Measurements from ENCODE around the gene PEX10. TPM values are rescaled to one million over a fixed set of nuclear protein-coding genes. Genes with fewer than 3 reads are reported as not detected.
"Not testable (repeated sequence)": the region's sequence is repeated elsewhere in the genome, so short reads cannot be mapped to it uniquely, and the experiment has no call there.

Gene PEX10
- polyA plus RNA-seq, 1 donor from 2014 or later, result 30.1 TPM

DNA sequence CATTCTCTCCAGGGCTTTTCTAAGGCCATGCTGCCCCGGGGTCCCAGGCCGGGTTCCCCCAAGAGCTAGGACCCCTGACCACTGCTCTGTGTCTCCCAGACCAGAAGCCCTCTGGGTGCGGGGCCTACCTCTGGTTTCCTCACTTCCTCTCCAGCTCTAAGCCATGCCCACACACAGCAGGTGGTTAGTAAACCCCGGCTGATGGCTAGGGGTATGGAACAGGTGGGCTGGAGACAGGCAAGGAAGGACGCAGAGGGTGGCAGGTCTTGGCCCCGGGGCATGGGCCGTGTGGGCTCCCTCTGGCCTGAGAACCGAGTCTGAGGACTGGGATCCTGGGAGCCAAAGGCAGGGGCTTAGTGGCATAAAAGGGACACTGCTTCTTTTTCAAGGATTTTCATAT lies 47.8 kb upstream of the PEX10 start:
- no peak overlapping the region for H3K4me3 ChIP-seq (ENCODE audit: low read length)
- no peaks in the 10 kb centered on the region for H3K36me3 ChIP-seq (ENCODE audit: insufficient read depth, low read length)
- no peak overlapping the region for H3K4me2 ChIP-seq (ENCODE audit: low read length)
- H2AFZ ChIP-seq (ENCODE audit: low read depth, low read length), result no peak overlapping the region
- no peak overlapping the region for H3K27ac ChIP-seq (ENCODE audit: low read length)
- H3F3A ChIP-seq (ENCODE audit: insufficient read depth, low read length, poor library complexity, severe bottlenecking), result no peaks in the 10 kb centered on the region
- H3K9me2 ChIP-seq (ENCODE audit: insufficient read depth, low read length), result no peaks in the 10 kb centered on the region
- no peak overlapping the region for H3K9ac ChIP-seq (ENCODE audit: low read length)
- H3K27me3 ChIP-seq (ENCODE audit: insufficient read depth, low read depth, low read length), result no peaks in the 10 kb centered on the region
- H3K9me3 ChIP-seq (ENCODE audit: low read length), result no peaks in the 10 kb centered on the region
- TF ChIP-seq EP300 (conservative IDR thresholded peaks at IDR 0.05; ENCODE audit: poor library complexity, severe bottlenecking) (no peak), RAD21 (conservative IDR thresholded peaks at IDR 0.05) (no peak), SMC3 (conservative IDR thresholded peaks at IDR 0.05; ENCODE audit: poor library complexity) (no peak), EZH2 (IDR thresholded peaks at IDR 0.05; ENCODE audit: borderline replicate concordance, insufficient read depth, low read length, poor library complexity, severe bottlenecking) (no peak), POLR2AphosphoS5 (IDR thresholded peaks at IDR 0.05) (no peak), TAF1 (IDR thresholded peaks at IDR 0.05; ENCODE audit: low read depth) (no peak), MXI1 (conservative IDR thresholded peaks at IDR 0.05; ENCODE audit: poor library complexity, severe bottlenecking) (no peak)
- TF ChIP-seq, protein P1, sequence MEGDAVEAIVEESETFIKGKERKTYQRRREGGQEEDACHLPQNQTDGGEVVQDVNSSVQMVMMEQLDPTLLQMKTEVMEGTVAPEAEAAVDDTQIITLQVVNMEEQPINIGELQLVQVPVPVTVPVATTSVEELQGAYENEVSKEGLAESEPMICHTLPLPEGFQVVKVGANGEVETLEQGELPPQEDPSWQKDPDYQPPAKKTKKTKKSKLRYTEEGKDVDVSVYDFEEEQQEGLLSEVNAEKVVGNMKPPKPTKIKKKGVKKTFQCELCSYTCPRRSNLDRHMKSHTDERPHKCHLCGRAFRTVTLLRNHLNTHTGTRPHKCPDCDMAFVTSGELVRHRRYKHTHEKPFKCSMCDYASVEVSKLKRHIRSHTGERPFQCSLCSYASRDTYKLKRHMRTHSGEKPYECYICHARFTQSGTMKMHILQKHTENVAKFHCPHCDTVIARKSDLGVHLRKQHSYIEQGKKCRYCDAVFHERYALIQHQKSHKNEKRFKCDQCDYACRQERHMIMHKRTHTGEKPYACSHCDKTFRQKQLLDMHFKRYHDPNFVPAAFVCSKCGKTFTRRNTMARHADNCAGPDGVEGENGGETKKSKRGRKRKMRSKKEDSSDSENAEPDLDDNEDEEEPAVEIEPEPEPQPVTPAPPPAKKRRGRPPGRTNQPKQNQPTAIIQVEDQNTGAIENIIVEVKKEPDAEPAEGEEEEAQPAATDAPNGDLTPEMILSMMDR (IDR thresholded peaks at IDR 0.05; ENCODE audit: poor library complexity, severe bottlenecking), result no peak
- TF ChIP-seq, protein P2, sequence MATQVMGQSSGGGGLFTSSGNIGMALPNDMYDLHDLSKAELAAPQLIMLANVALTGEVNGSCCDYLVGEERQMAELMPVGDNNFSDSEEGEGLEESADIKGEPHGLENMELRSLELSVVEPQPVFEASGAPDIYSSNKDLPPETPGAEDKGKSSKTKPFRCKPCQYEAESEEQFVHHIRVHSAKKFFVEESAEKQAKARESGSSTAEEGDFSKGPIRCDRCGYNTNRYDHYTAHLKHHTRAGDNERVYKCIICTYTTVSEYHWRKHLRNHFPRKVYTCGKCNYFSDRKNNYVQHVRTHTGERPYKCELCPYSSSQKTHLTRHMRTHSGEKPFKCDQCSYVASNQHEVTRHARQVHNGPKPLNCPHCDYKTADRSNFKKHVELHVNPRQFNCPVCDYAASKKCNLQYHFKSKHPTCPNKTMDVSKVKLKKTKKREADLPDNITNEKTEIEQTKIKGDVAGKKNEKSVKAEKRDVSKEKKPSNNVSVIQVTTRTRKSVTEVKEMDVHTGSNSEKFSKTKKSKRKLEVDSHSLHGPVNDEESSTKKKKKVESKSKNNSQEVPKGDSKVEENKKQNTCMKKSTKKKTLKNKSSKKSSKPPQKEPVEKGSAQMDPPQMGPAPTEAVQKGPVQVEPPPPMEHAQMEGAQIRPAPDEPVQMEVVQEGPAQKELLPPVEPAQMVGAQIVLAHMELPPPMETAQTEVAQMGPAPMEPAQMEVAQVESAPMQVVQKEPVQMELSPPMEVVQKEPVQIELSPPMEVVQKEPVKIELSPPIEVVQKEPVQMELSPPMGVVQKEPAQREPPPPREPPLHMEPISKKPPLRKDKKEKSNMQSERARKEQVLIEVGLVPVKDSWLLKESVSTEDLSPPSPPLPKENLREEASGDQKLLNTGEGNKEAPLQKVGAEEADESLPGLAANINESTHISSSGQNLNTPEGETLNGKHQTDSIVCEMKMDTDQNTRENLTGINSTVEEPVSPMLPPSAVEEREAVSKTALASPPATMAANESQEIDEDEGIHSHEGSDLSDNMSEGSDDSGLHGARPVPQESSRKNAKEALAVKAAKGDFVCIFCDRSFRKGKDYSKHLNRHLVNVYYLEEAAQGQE (IDR thresholded peaks at IDR 0.05; ENCODE audit: borderline replicate concordance), result no peak
- H3K79me2 ChIP-seq (replicated peaks; ENCODE audit: insufficient read depth, low read length), result no peaks in the 10 kb centered on the region
- no peaks in the 10 kb centered on the region for H4K20me1 ChIP-seq (ENCODE audit: insufficient read depth)

DNA sequence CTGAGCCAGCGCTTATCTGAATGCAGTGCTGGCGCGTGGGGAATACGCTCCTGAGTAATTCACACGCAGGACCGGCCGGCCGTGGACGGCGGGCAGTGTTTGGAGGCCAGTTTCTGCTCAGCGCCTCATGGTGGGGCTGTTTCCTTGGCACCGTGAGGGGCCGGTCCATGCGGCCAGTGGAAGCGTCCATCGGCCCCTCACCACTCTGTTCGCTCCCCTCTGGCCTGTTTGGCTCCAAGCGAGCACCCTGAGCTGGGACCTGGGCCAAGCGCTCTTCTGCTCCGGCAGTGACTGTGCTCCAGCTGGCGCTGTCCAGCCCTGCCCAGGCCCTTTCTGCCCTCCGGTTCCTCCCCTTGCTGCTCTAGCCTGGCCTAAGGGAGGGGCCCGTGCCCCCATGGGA lies 47.4 kb upstream of the PEX10 start:
- Histone ChIP-seq H2AFZ (ENCODE audit: low read depth, low read length) (no peak overlapping the region), H3K36me3 (ENCODE audit: insufficient read depth, low read length) (no peaks in the 10 kb centered on the region), H3K27ac (ENCODE audit: low read length) (no peak overlapping the region), H3K9ac (ENCODE audit: low read length) (no peak overlapping the region), H3K4me2 (ENCODE audit: low read length) (no peak overlapping the region), H3K9me3 (ENCODE audit: low read length) (no peaks in the 10 kb centered on the region), H3F3A (ENCODE audit: insufficient read depth, low read length, poor library complexity, severe bottlenecking) (no peaks in the 10 kb centered on the region), H3K9me2 (ENCODE audit: insufficient read depth, low read length) (no peaks in the 10 kb centered on the region), H3K79me2 (replicated peaks; ENCODE audit: insufficient read depth, low read length) (no peaks in the 10 kb centered on the region), H4K20me1 (ENCODE audit: insufficient read depth) (no peaks in the 10 kb centered on the region), H3K27me3 (ENCODE audit: insufficient read depth, low read depth, low read length) (no peaks in the 10 kb centered on the region), H3K4me3 (ENCODE audit: low read length) (no peak overlapping the region)
- TF ChIP-seq, protein P2 (IDR thresholded peaks at IDR 0.05; ENCODE audit: borderline replicate concordance), result no peak
- TF ChIP-seq SMC3 (conservative IDR thresholded peaks at IDR 0.05; ENCODE audit: poor library complexity), result no peak
- TF ChIP-seq, protein P1 (IDR thresholded peaks at IDR 0.05; ENCODE audit: poor library complexity, severe bottlenecking), result no peak
- no peak for TF ChIP-seq MXI1 (conservative IDR thresholded peaks at IDR 0.05; ENCODE audit: poor library complexity, severe bottlenecking)
- TF ChIP-seq TAF1 (IDR thresholded peaks at IDR 0.05; ENCODE audit: low read depth), result no peak
- TF ChIP-seq POLR2AphosphoS5 (IDR thresholded peaks at IDR 0.05), result no peak
- TF ChIP-seq RAD21 (conservative IDR thresholded peaks at IDR 0.05), result no peak
- TF ChIP-seq EZH2 (IDR thresholded peaks at IDR 0.05; ENCODE audit: borderline replicate concordance, insufficient read depth, low read length, poor library complexity, severe bottlenecking), result no peak
- TF ChIP-seq EP300 (conservative IDR thresholded peaks at IDR 0.05; ENCODE audit: poor library complexity, severe bottlenecking), result no peak

DNA sequence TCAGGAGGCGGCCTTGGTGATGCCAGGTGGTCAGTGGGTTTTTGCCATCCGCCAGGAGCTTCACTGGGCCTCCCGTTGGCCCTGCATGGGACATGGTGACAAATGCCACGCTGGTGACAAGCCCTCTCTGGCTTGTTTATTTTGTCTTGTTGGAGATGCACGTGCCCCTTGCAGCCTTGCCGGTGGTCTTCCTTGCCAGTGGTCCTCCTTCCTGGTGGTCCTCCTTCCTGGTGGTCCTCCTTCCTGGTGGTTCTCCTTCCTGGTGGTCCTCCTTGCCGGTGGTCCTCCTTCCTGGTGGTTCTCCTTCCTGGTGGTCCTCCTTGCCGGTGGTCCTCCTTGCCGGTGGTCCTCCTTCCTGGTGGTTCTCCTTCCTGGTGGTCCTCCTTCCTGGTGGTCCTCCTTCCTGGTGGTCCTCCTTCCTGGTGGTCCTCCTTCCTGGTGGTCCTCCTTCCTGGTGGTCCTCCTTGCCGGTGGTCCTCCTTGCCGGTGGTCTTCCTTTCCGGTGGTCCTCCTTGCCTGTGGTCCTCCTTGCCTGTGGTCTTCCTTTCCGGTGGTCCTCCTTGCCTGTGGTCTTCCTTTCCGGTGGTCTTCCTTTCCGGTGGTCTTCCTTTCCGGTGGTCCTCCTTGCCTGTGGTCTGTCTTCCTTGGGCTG lies 46.9 kb upstream of the PEX10 start:
- not testable (repeated sequence) for H2AFZ ChIP-seq (ENCODE audit: low read depth, low read length); H3K9me2 ChIP-seq (ENCODE audit: insufficient read depth, low read length); H3K36me3 ChIP-seq (ENCODE audit: insufficient read depth, low read length); H3K9me3 ChIP-seq (ENCODE audit: low read length); H4K20me1 ChIP-seq (ENCODE audit: insufficient read depth); H3K4me3 ChIP-seq (ENCODE audit: low read length); H3K27ac ChIP-seq (ENCODE audit: low read length); H3K79me2 ChIP-seq (replicated peaks; ENCODE audit: insufficient read depth, low read length); H3F3A ChIP-seq (ENCODE audit: insufficient read depth, low read length, poor library complexity, severe bottlenecking); H3K9ac ChIP-seq (ENCODE audit: low read length); H3K4me2 ChIP-seq (ENCODE audit: low read length); H3K27me3 ChIP-seq (ENCODE audit: insufficient read depth, low read depth, low read length)

Data from neural cell (in vitro differentiated cells).